Measurements from ENCODE around the gene CHST12.

GRCh38 chr7:2411815-2412586 lies 8.6 kb downstream of the CHST12 start:
- TF ChIP-seq, protein P1, sequence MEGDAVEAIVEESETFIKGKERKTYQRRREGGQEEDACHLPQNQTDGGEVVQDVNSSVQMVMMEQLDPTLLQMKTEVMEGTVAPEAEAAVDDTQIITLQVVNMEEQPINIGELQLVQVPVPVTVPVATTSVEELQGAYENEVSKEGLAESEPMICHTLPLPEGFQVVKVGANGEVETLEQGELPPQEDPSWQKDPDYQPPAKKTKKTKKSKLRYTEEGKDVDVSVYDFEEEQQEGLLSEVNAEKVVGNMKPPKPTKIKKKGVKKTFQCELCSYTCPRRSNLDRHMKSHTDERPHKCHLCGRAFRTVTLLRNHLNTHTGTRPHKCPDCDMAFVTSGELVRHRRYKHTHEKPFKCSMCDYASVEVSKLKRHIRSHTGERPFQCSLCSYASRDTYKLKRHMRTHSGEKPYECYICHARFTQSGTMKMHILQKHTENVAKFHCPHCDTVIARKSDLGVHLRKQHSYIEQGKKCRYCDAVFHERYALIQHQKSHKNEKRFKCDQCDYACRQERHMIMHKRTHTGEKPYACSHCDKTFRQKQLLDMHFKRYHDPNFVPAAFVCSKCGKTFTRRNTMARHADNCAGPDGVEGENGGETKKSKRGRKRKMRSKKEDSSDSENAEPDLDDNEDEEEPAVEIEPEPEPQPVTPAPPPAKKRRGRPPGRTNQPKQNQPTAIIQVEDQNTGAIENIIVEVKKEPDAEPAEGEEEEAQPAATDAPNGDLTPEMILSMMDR (IDR thresholded peaks at IDR 0.05; ENCODE audit: poor library complexity) = no peak
- no peak for TF ChIP-seq EZH2phosphoT487 (IDR thresholded peaks at IDR 0.05; ENCODE audit: low read depth, severe bottlenecking, unreplicated experiment)
- TF ChIP-seq EZH2 (IDR thresholded peaks at IDR 0.05; ENCODE audit: borderline replicate concordance) = no peak

Data from hepatocyte (in vitro differentiated cells).